HG03571 (cell line): ENCODE measurements around the gene PGGT1B.
"Not testable (repeated sequence)": the region's sequence is repeated elsewhere in the genome, so short reads cannot be mapped to it uniquely, and the experiment has no call there.

Experiments used
- ATAC-seq: cut with Tn5 transposase; IDR thresholded peaks from one replicate; pipeline ENCODE4 v1.9.1; 2021; ENCODE audit not compliant: unreplicated experiment

PGGT1B gene

GRCh38 chr5:115262011-115262320 lies 711 bp downstream of the PGGT1B start:
- peak; percentile 42 for ATAC-seq

DNA sequence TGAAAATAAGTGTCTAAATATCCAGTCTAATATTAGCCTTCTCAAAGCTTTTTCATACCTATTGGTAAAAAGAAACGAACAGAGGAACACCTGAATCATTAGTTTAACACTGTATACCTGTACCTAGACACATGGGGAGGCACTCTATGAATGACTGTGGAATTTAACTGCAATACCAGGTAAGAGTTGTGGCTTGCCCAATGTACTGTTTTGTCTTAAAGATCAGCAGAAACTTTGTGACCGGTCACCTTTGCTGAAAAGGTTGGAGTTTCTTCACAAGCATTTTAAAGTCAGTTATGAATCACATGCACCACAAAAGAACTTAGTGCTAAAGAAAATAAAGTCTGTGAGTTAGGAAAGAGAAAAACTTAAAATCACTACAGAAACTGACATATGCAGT lies 2.4 kb downstream of the PGGT1B start:
- no peak for ATAC-seq

DNA sequence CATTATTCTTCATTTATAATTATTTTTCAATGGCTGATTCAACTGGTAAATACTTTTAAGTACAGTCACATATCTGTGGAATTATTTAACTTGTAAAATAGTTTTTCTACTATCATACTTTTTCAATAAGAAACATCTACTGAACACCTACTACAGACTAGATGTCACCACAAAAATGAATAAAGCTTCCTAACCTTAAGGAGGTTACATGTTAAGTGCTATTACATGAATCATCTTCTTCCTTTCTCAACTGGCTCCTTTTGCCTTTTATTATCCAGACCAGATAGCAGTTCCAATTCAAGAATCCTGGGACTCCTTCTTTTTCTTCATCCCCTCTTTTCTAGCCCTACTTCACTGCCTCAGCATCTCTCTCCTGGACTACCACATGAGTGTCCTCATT lies 4.7 kb downstream of the PGGT1B start:
- ATAC-seq = no peak

DNA sequence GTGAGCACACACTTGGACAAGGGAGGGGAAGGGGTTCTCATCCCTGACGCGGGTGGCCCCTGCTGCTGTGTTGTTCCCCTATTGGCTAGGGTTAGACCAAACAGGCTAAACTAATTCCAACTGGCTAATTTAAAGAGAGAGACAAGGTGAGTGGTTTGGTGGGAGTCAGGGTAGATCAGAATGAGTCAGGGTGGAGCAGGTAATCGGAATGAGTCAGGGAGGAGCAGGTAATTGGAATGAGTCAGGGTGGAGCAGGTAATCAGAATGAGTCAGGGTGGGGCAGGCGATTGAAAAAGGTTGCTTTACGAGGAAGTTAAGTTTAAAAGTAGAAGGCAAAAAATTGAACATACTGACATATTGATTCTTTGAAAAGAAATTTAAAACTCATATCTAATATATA lies 13.3 kb downstream of the PGGT1B start:
- ATAC-seq = not testable (repeated sequence)

DNA sequence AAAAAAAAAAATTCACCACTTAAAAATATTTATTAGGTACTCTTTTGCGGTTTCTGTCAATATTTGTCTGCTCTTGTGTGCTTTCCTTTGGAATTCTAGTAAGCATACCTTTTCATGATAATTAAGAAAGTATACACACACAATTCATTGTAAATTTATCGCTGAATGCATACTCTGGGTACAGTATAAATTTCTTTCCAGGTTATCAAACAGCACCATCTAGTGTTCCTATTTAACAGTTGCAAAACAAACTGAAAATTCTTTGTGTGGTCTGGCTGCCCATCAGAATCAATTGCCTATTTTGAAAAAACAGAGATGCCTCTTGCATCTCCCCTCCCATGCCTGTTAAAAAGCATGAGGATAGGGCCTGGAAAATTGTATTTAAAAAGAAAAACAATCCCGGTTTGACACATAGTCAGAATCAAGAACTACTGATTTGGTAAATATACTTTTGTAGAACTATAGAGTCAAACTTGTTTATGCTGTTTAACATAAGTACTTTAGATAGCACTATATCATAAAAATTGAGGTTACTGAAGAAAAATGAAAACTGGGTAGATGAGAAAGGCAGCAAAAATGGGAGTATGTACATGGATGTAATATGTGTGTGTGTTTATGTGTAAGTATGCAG lies 16.2 kb downstream of the PGGT1B start:
- ATAC-seq = no peak

DNA sequence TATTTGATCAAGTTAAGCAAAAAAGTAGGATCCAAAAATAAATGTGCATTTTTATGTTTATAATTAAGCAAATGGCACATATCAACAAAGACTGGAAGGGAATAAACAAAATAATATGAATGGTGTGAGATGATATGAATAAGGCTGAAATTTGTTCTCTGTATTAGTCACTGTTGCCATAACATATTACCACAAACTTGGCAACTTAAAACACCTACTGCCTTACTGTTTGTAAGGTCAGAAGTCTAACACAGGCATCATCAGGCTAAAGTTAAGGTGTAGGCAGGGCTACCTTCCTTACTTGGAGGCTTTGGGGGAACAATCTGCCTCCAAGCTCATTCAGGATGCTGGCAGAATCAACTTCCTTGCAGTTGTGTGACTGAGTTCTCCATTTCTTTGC lies 19.3 kb downstream of the PGGT1B start:
- peak; percentile 53 for ATAC-seq

DNA sequence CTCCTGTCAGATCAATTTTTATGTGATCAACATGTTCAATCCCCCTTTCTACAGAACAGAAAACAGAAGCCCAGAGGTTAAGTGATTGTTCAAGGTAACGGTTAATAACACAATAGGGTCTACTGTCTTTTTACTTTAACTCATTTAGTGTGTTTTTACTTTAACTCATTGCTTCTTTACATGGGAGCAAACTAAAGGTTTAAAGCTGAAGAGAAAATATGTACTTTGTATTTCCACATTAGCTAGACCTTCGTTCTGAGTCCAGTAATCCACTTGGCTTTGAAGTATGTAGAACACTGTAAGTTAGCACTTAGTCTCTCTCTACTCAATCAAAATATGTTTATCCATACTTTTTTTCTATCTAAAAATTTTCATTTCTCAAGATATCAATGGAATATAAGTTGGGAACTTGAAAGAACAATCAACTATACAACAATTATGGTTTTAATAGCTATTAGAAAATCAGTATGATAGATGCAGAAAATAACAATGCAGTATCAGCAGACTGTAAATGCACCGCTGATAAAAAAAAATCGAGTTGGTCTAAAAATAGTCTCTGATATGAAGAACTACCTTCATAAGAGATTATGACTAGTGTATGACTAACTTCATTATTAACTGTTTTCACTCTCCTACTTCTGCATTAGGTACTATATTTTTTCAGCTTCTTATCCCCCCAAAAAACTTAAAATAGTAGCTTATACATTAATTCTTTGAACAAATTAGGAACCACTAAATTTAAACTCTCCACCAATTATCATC lies 20.6 kb downstream of the PGGT1B start:
- no peak for ATAC-seq

- ATAC-seq = no peak
These were observed 25.6 kb downstream of the PGGT1B start for GRCh38 chr5:115237066-115237465.

- ATAC-seq = no peak
These were observed 26.1 kb downstream of the PGGT1B start for GRCh38 chr5:115236599-115236998.

DNA sequence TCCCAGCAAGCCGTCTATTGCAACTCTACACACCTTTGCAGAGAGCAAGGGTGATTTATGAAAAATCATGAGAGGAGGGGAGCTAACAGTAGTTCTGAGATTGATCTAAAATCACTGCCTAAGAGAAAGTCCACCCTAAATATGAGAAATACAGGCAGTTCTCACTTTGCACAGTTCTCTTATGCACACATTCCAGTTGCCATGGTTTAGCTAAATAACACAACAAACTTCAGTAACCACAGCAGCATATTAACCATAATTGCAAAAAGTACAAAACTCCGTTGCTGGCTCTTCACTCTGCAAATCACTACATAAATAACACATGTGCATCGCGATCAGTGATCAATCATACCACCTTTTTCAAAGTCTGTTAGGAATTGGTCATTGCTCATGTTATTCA lies 31.1 kb downstream of the PGGT1B start:
- ATAC-seq = no peak

- ATAC-seq = no peak
These were observed 33.1 kb downstream of the PGGT1B start for GRCh38 chr5:115229606-115230005.

- ATAC-seq = no peak
These were observed 35.4 kb downstream of the PGGT1B start for GRCh38 chr5:115227281-115227680.

DNA sequence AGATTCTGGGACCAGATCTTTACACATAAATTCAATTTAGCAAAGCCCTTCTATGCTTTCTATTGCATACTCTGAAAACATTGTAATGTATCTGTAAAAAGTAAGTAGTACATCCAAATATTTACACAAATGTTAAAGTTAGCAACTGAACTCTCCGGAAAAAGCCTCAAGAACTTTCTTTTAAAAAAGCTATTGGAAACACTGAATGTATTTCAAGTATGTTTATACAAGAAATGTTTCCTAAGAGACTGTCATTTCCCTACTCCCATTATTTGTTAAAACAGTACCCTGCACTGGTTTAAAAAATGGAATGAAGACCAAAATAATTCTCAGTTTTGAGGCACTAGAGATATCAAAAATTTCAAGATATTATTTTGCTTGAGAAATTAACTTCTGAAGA lies 48.1 kb downstream of the PGGT1B start:
- ATAC-seq = no peak

DNA sequence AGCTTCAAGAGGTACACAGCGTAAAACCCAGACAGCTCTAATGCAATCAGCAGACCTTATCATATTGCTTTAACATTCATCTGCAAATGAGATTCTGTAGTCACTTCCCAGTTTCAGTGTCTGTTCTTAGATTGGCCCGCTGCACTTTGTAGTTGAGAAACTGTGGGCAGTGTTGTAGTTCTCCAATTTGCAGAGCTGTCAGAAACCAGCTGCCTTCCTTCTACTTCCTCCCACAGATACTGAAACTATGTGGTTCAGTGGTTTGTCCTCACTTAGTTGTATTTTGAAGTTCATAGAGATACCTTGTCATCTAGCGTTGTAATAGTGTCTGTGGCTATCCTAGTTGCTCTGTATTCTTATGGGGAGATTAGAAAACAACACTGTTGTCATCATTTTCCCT lies 53.4 kb downstream of the PGGT1B start:
- ATAC-seq = peak; percentile 100

DNA sequence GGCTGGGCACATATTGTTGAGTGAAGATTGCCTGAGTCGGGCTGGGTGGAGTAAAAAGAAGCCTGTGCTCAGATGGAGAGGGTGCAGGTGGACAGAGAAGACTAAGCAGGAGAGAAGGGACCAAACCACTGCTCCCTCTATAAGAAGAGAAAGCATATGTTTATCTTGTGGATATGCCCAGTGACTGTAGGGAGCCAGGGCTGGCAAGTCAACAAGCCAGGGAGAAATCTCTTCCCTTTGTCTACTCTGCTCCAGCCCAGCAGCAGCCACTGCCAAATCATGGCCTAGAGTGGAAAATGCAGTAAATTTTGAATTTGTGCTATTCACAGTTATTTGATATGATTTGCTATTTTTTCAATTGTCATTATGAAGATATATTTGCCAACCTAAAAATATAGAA lies 59.7 kb downstream of the PGGT1B start:
- ATAC-seq = no peak

DNA sequence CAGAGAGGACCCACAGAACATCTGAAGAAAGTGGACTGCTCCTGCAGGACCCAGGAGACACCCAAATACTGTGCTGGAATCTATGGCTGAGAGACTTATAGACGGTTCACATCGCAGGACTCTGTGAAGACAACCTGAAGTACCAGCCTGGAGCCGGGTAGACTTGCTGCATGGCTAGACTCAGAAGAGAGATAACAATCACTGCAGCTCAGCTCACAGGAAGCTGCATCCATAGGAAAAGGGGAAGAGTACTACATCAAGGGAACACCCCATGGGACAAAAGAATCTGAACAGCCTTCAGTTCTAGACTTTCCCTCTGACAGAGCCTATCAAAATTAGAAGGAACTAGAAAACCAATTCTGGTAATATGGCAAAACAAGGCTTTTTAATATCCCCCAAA lies 66.5 kb downstream of the PGGT1B start:
- no peak for ATAC-seq

GRCh38 chr5:115194676-115195075 lies 68.0 kb downstream of the PGGT1B start:
- ATAC-seq = no peak

- ATAC-seq = no peak
These were observed 69.4 kb downstream of the PGGT1B start for GRCh38 chr5:115193295-115193694.

DNA sequence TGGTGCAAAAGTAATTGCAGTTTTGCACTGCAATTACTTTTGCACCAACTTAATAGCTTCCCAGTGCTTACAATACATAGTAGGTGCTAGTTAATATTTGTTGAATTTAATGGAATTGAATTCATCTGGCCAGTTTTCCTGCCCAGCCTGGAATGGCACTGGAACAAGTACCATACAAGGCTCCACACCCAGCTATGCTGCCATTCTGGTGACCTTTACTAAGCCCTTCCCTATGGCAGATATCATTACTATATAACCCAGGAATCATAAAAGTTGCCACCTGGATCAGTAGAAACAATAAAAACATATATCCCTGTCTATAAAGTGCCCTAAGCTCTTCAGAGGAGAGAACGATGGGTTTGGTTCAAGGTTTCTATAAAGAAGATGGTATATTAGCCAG lies 70.6 kb downstream of the PGGT1B start:
- no peak for ATAC-seq

GRCh38 chr5:115191474-115192031 lies 71.1 kb downstream of the PGGT1B start:
- no peak for ATAC-seq

GRCh38 chr5:115190388-115190787 lies 72.3 kb downstream of the PGGT1B start:
- ATAC-seq = no peak

GRCh38 chr5:115189866-115190265 lies 72.8 kb downstream of the PGGT1B start:
- no peak for ATAC-seq

DNA sequence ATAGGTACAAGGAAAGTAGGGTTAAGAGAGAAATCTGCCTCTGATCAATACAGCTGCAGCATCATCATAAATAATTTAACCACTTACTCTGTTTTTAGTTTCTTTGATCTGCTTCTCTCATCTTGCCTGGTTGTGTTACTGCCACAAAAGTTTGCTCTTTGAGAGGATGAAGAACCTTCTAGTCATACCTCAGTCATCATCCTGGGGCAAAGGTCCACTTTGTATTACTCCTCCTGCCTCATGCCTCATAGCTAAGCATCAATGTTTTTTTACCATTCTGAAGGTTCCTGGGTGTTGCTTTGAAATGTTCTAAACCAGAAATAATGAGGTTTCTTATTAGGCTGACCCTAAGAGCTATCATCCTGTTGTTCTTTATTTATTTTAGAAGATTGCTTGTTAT lies 75.9 kb downstream of the PGGT1B start:
- no peak for ATAC-seq
